K562 (cell line): ENCODE data around the gene PPM1L. TPM values are rescaled to one million over a fixed set of nuclear protein-coding genes. Genes with fewer than 3 reads are reported as not detected.

Source experiments
- ATAC-seq: fragments of 200-7000 bp; cut with Tn5 transposase; 3 replicates; pipeline ENCODE4 v1.9.1; 2020; ENCODE audit warnings: moderate library complexity
- BruUV-seq: library from RNA; stranded (reverse); fragments of 400-500 nt; replicated peaks from 2 replicates; lab custom pipeline; 2021; lab: Mats Ljungman, UMichigan
- CTCF ChIA-PET: fragments of 300-600 bp; formaldehyde crosslinking; extraction: SDS; loops from one replicate; lab custom pipeline; 2021; ENCODE audit warnings: low intra/inter-chr PET ratio; lab: Yijun Ruan, JAX
- POLR2A ChIA-PET: fragments of 300-600, 350-650 bp; sonication (Branson Sonifier 250); formaldehyde crosslinking; extraction: SDS; loops from one replicate; lab custom pipeline; 2021; ENCODE audit warnings: antibody characterized with exemption, inconsistent platforms; lab: Yijun Ruan, JAX
- DNase-seq, 4 experiments: peaks; one replicate each; pipeline versions ENCODE4 v3.0.0 to v3.0.0-alpha.2; 2011 to 2018; ENCODE audit warnings: low spot score in 3 of 4, mixed read lengths in 3 of 4; ENCODE audit errors: extremely low read depth in 1 of 4
- FAIRE-seq: peaks from 2 replicates; lab custom pipeline; 2011; peaks lifted over from hg19 to GRCh38; lab: Jason Lieb, UNC
- H2AFZ ChIP-seq: 2 replicates; pipeline ENCODE4 v1.6.0; 2011; ENCODE audit warnings: low read depth, low read length, control low read depth, inconsistent platforms
- H3K27ac ChIP-seq: fragments of 200-600 bp; 3 replicates; pipeline ENCODE4 v1.8.0; 2011; ENCODE audit warnings: low read depth, mild to moderate bottlenecking, control low read depth, inconsistent platforms, low read length, moderate library complexity, mixed read lengths; ENCODE audit errors: extremely low read depth
- H3K27me3 ChIP-seq, 2 experiments: fragments of 300-600 bp in 1 of 2; 2 replicates in 1 of 2; 3 replicates in 1 of 2; pipeline versions ENCODE4 v1.6.0 to v1.8.0; 2011; ENCODE audit warnings: inconsistent platforms in 2 of 2, low read length in 2 of 2, mild to moderate bottlenecking in 1 of 2, mixed read lengths in 1 of 2, moderate library complexity in 1 of 2; ENCODE audit not compliant: control insufficient read depth in 2 of 2, insufficient read depth in 2 of 2
- H3K36me3 ChIP-seq: fragments of 300-600 bp; 3 replicates; pipeline ENCODE4 v1.8.0; 2011; ENCODE audit warnings: mild to moderate bottlenecking, low read length, inconsistent platforms; ENCODE audit not compliant: control insufficient read depth, insufficient read depth
- H3K4me1 ChIP-seq, 2 experiments: fragments of 200-600 bp in 1 of 2; replicated peaks in 1 of 2; 2 replicates in 1 of 2; 3 replicates in 1 of 2; pipeline versions ENCODE4 v1.5.1 to v1.8.0; 2011; ENCODE audit warnings: inconsistent platforms in 2 of 2, low read length in 2 of 2, mild to moderate bottlenecking in 1 of 2, mixed read lengths in 1 of 2, moderate library complexity in 1 of 2; ENCODE audit not compliant: control insufficient read depth in 2 of 2, insufficient read depth in 2 of 2
- H3K4me2 ChIP-seq: 2 replicates; pipeline ENCODE4 v1.6.1; 2011; ENCODE audit warnings: low read length, control low read depth, inconsistent platforms, mixed read lengths; ENCODE audit not compliant: insufficient read depth
- H3K4me3 ChIP-seq: fragments of 200-600 bp; sonication (generic), shearing (Covaris generic); 2 replicates; pipeline ENCODE4 v1.5.1; 2016; ENCODE audit warnings: control low read depth, inconsistent platforms
- H3K79me2 ChIP-seq: fragments of 200-600 bp; 3 replicates; pipeline ENCODE4 v1.8.0; 2011; ENCODE audit warnings: low read length, inconsistent platforms; ENCODE audit not compliant: control insufficient read depth, insufficient read depth
- H3K9ac ChIP-seq, 2 experiments: 2 replicates each; pipeline versions ENCODE4 v1.6.0 to v1.6.1; 2011; ENCODE audit warnings: low read depth in 2 of 2, low read length in 2 of 2, control low read depth in 1 of 2, inconsistent platforms in 1 of 2, mild to moderate bottlenecking in 1 of 2, mixed read lengths in 1 of 2; ENCODE audit not compliant: insufficient read depth in 1 of 2
- H3K9me1 ChIP-seq: one replicate; pipeline ENCODE4 v1.6.0; 2011; ENCODE audit warnings: inconsistent platforms, mild to moderate bottlenecking, low read length, moderate library complexity; ENCODE audit not compliant: control insufficient read depth, insufficient read depth
- H3K9me3 ChIP-seq: replicated peaks from 2 replicates; pipeline ENCODE4 v1.5.1; 2011; ENCODE audit warnings: low read depth, low read length, inconsistent platforms; ENCODE audit not compliant: control insufficient read depth, insufficient read depth
- H4K20me1 ChIP-seq: replicated peaks from 2 replicates; pipeline ENCODE4 v1.6.1; 2011; ENCODE audit warnings: low read length, inconsistent platforms, mixed read lengths; ENCODE audit not compliant: control insufficient read depth, insufficient read depth
- BMI1 ChIP-seq: fragments of 150-350 bp; IDR thresholded peaks from 2 replicates; pipeline ENCODE4 v1.6.1; 2014; ENCODE audit warnings: low read length
- HDAC8 ChIP-seq: fragments of 450-650 bp; IDR thresholded peaks from 2 replicates; pipeline ENCODE4 v1.6.1; 2016; ENCODE audit warnings: mild to moderate bottlenecking, missing genetic modification characterization, moderate library complexity, missing compliant biosample characterization
- MCM7 ChIP-seq, 2 experiments: fragments of 450-650 bp; IDR thresholded peaks; 2 replicates each; pipeline ENCODE4 v1.6.1; 2016 to 2018
- MEF2A ChIP-seq: IDR thresholded peaks from 2 replicates; pipeline ENCODE4 v1.6.1; 2011; ENCODE audit warnings: low read depth, mild to moderate bottlenecking, low read length, moderate library complexity; ENCODE audit not compliant: control insufficient read depth
- MTA3 ChIP-seq: fragments of 450-650 bp; formaldehyde crosslinking; IDR thresholded peaks from 2 replicates; pipeline ENCODE4 v1.6.1; 2017; ENCODE audit warnings: mild to moderate bottlenecking, borderline replicate concordance
- NCOR1 ChIP-seq: fragments of 450-650 bp; IDR thresholded peaks from 2 replicates; pipeline ENCODE4 v1.6.1; 2016; ENCODE audit warnings: mild to moderate bottlenecking, moderate library complexity
- PTRF ChIP-seq: fragments of 450-650 bp; IDR thresholded peaks from 2 replicates; pipeline ENCODE4 v1.6.1; 2016; ENCODE audit warnings: mild to moderate bottlenecking, missing genetic modification characterization, missing compliant biosample characterization
- RFX1 ChIP-seq: fragments of 450-650 bp; IDR thresholded peaks from 2 replicates; pipeline ENCODE4 v1.6.1; 2016; ENCODE audit warnings: mild to moderate bottlenecking, moderate library complexity
- TEAD1 ChIP-seq, 2 experiments: fragments of 450-650 bp in 1 of 2; sonication (generic) in 1 of 2; formaldehyde crosslinking; IDR thresholded peaks; 2 replicates each; pipeline versions ENCODE4 v1.4.0 to v1.8.0; 2020 to 2022; ENCODE audit warnings: mild to moderate bottlenecking in 2 of 2, missing genetic modification reagents in 1 of 2
- WGBS: fragments of 100-300 bp; shearing (Covaris generic); methylation state at CpG from one replicate; pipeline ENCODE4 v1.1.6; 2016; ENCODE audit warnings: low coverage, mixed read lengths; ENCODE audit not compliant: insufficient coverage; ENCODE audit errors: missing lambda C conversion rate; 5-methylcytosine and 5-hydroxymethylcytosine counted together
- in situ Hi-C: fragments of 300-500 bp; cut with MboI; formaldehyde crosslinking; loops from 4 replicates; pipeline ENCODE4 v1.15.0; 2018; ENCODE audit warnings: inconsistent platforms, mixed read lengths
- intact Hi-C: fragments of 100-400 bp; cut with micrococcal nuclease; formaldehyde crosslinking; loops from 2 replicates; pipeline ENCODE4 v1.14.2; 2022
- polyA plus RNA-seq, 8 experiments: library from polyadenylated mRNA; depleted of rRNA in 4 of 8; stranded (reverse) in 5 of 8; unstranded in 3 of 8; fragments of >200 nt; fragmentation: Nextera tagmentation in 2 of 8; fragmentation: Illumina TruSeq in 1 of 8; extraction: Ambion mirVana in 2 of 8; extraction: Trizol in 1 of 8; gene quantifications; 2 replicates each; pipeline versions ENCODE4 v1.2.1 to v1.2.3, GENCODE V29; 2011 to 2014; ENCODE audit warnings: inconsistent platforms in 1 of 8, missing spikeins in 1 of 8
- total RNA-seq, 7 experiments: library from RNA; depleted of rRNA in 6 of 7; stranded (reverse); fragments of >200 nt in 6 of 7; fragmentation: Illumina TruSeq in 2 of 7; extraction: Trizol in 2 of 7; gene quantifications; 2 replicates each; pipeline versions ENCODE4 v1.2.1 to v1.2.3, GENCODE V29; 2011 to 2021; ENCODE audit warnings: low replicate concordance in 1 of 7
- TF ChIP-seq, protein P1 (sequence below): fragments of 450-650 bp; formaldehyde crosslinking; IDR thresholded peaks from 2 replicates; pipeline ENCODE4 v1.4.0; 2022; ENCODE audit warnings: missing genetic modification characterization

Gene PPM1L
- total and polyA plus RNA-seq, 9 of the 15 experiments (the other 6 are each of a cell fraction or from before 2014, with no cell fraction given), result 0.01 to 0.41 (median 0.14) TPM

DNA sequence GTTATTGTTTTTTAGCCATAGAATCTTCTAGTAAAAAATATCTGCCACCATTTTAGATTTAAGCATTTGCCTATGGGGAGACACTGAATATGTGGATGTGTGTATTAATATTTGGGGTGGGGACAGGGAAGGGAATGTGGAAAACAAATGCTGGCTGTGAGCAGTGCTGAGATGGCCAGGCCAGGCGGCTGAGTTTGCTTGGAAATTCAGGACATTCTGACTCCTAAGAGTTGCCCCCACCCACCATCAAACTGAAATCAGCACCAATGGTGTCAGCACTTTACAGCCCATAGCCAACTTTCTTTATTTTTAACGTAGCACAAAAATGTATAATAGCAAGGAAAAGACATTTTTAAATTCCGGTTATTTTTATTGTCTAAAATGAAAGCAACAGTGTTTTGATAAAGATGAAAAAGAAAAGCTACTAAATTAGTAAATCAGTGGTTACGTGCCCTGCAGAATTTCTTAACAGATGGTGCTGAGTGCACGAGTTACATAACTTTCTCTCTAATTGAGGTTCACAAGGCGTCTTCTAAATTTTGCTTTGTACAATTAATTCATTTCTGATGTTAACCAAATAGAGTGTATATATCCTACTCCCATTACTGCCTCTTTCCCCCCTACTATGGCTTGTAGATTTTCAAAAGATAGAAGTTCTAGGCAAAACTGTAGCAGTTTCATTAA is 315.1 kb downstream of the PPM1L start:
- Histone ChIP-seq H2AFZ (no peak overlapping the region), H3K4me1 (no peaks in the 10 kb centered on the region; a peak in 2 of 5 replicates), H4K20me1 (no peaks in the 10 kb centered on the region), H3K27ac (no peak overlapping the region), H3K4me2 (no peak overlapping the region), H3K9me3 (no peaks in the 10 kb centered on the region), H3K9me1 (no peaks in the 10 kb centered on the region), H3K9ac (no peak overlapping the region), H3K4me3 (no peak overlapping the region), H3K27me3 (no peaks in the 10 kb centered on the region), H3K36me3 (no peaks in the 10 kb centered on the region), H3K79me2 (no peaks in the 10 kb centered on the region)
- no TSS peak for BruUV-seq
- ChIA-PET POLR2A (no interaction called here), CTCF (no interaction called here)
- FAIRE-seq, result no peak
- in situ Hi-C loops, result no loop called here
- ATAC-seq, result no peak
- 14% methylated on average over 6 of the region's 6 CpGs for WGBS
- TF ChIP-seq PTRF (tag) (no peak), NCOR1 (no peak), MEF2A (no peak), MCM7 (IDR thresholded peaks at IDR 0.05) (no peak), BMI1 (no peak), TEAD1 (CRISPR knock-in tag; IDR thresholded peaks at IDR 0.05) (no peak), MTA3 (no peak), HDAC8 (tag) (no peak), RFX1 (no peak)
- TF ChIP-seq, protein P1, sequence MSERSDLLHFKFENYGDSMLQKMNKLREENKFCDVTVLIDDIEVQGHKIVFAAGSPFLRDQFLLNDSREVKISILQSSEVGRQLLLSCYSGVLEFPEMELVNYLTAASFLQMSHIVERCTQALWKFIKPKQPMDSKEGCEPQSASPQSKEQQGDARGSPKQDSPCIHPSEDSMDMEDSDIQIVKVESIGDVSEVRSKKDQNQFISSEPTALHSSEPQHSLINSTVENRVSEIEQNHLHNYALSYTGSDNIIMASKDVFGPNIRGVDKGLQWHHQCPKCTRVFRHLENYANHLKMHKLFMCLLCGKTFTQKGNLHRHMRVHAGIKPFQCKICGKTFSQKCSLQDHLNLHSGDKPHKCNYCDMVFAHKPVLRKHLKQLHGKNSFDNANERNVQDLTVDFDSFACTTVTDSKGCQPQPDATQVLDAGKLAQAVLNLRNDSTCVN (CRISPR knock-in tag), result no peak
- intact Hi-C loops, result no loop called here
- DNase-seq, result no peak
